ENCODE measurements around the gene ARHGAP40.

The ARHGAP40 gene

GRCh38 chr20:38601216-38602184 lies at the start of gene ARHGAP40:
Gene ARHGAP40 (plus strand): TSS chr20:38601809.
- DNase-seq: peak in 1 of 58 donors; percentile 5

- no peak for DNase-seq
These were observed 46.6 kb upstream of the ARHGAP40 start for GRCh38 chr20:38554986-38555385.

DNA sequence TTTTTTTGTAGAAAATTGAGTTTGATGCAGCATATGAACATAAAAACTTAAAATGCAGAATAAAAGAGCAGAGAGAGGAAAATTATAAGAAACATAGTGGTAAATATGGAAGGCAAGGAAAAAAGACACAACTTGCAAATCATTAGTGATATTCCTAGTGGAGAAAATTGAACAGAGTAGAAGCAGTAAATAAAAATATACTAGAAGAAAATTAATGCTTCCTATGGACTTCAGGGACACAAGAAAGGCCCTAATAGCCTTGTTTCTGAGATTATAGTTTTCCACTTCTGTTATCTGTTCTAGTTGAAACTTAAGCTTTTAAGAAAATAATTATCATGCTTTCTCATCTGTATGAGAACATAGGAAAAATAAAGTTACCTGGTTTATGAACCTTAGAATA lies 46.2 kb upstream of the ARHGAP40 start:
- no peak for DNase-seq

- no peak for DNase-seq
These were observed 44.4 kb upstream of the ARHGAP40 start for GRCh38 chr20:38557174-38557573.

DNA sequence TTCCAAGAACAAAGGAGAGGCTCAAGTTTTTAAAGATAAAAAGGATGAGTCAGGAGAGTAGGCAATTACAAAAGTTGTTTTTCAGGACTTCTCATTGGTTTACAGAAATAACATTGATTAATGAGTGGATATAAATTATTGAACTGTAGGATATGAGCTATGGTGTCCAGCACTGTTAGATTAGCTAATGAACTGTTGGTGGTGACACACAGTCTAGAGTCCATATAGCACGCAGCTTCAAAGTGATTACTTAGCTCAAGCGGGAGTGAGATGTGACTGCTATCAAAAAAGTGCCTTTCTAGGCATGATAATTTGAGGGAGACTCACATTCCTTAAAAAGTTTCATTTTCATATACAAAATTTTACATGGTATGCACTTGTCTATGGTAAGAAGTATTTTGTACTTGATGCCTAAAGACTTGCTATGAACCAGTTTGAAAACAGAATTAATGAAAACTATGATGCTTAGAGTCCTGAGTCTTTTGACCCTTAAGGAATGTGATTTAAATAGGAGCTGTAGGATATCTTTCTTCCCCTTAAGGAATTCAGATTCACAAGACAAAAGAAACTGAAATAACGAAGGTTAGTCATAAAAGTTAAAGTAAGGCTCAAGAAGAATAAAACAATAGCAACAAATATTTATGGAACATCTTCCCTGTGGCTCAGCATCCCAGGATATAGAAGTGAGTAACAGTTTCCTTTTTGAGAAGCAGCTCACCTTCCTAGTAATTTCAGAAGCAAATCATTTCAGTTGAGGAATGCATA lies 42.8 kb upstream of the ARHGAP40 start:
- no peak for DNase-seq

DNA sequence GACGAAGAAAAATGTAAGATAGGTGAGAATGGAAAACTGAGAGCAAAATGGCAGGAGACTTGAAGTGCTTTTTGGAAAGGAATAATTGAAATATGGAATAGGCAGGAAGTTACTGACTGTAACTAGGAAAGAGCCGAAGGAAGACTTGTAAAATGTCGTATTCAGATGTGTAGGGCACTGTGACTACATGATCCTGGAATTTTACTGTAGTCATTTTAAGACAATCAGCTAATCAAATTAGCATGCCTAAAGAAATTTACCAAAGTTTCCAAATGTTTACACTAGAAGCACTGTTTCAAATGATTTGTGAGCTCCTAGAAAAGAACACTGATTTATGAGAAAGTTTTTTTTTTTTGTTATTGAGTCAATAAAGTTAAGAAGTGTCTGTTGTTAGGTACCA lies 41.8 kb upstream of the ARHGAP40 start:
- DNase-seq: no peak

- no peak for DNase-seq
These were observed 37.7 kb upstream of the ARHGAP40 start for GRCh38 chr20:38563802-38564431.

- DNase-seq: no peak
These were observed 36.9 kb upstream of the ARHGAP40 start for GRCh38 chr20:38564680-38565079.

DNA sequence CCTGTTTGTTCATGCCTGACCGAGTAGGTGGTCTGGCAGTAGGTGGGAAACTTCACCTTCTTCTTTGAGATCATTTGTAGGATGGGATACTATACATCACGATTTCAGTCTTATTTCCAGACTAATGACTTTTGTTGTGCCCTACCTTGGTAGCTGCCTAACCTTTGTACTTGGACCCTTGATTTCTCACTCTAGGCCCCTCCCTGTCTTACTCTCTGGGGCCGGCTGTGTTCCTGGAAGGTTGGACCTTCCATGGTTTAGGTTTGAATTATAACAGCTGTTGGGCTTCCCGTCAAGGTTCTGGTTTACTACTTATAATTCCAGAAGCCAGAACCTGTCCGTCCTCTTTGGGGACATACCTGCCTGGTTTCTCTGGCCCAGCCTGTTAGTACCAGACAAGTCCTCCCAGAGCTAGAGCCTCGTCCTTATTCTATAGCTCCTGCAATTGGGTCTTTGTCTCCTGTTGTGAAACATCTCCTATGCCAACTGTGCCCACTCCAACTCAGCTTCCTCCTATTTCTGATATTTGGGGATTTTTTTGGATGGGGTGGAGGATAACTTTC lies 35.5 kb upstream of the ARHGAP40 start:
- DNase-seq: no peak

- no peak for DNase-seq
These were observed 31.7 kb upstream of the ARHGAP40 start for GRCh38 chr20:38569747-38570525.

- peak in 8 of 58 donors; percentile 2 to 22 (median 10) for DNase-seq
These were observed 28.2 kb upstream of the ARHGAP40 start for GRCh38 chr20:38573413-38573812.

- peak in 1 of 58 donors; percentile 5 for DNase-seq
These were observed 22.2 kb upstream of the ARHGAP40 start for GRCh38 chr20:38579219-38579910.

DNA sequence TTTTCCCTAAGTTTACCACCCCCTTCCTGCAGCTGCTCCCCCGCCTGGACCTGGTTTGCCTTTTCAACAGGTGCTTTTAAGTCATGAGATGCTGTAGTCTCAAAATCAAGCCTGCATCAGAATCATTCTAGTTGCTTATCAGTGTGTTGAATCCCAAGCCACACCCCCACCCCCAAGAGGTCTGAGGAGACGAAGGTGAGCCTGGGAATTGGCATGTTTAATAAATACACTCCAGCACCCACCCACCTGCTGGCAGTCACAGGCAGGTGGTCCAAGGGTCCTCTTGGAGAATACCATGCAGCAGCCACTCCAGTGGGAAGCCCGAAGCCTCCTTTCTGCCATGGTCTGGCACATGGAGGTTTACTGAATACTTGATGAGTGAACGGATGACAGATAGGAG lies 21.7 kb upstream of the ARHGAP40 start:
- no peak for DNase-seq

DNA sequence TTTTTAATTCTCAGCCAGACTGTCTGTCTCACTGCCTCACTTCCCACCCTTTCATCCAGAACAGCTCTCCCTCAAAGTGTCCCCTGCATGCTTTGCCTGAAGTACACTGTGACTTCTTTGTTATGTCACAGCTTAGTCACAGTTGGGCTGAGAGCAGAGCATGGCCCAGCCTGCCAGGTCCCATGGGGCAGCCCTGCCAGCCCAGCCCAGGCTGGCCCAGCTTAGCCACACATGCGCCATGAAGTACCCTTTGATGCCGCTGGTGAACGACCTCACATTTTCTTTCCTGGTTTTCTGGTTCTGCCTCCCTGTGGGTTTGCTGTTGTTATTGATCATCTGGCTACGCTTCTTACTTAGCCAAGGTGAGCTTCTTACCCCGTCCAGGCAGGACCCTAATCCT lies 20.6 kb upstream of the ARHGAP40 start, which contains the start of gene ADIG:
Gene ADIG (plus strand): TSS at position 185 of the 400 bp plus-strand sequence. CDS start 54 bp downstream, at position 239.
- DNase-seq: peak in 51 of 58 donors; percentile 7 to 84 (median 51)

DNA sequence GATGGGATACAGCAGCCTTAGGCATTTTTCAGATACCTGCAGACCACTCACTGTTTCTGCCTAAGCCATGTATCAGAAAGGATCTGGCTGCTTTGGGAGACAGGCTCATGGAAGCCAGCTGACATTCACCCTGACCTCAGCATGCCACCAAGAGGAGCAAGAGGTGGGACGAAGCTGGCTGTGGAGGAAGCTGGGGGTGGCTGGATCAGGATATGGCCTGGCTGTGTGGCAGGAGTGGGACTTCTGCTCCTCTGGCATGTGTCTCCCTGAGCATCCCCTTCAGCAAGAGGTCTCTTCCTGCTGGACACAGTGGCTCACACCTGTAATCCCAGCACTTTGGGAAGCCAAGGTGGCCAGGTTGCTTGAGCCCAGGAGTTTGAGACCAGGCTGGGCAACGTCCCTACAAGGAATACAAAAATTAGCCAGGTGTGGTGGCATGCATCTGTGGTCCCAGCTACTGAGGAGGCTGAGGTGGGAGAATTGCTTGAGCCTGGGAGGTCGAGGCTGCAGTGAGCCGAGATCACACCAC lies 19.7 kb upstream of the ARHGAP40 start:
- DNase-seq: no peak

- DNase-seq: no peak
These were observed 18.3 kb upstream of the ARHGAP40 start for GRCh38 chr20:38583306-38583705.

- no peak for DNase-seq
These were observed 17.4 kb upstream of the ARHGAP40 start for GRCh38 chr20:38584099-38584763.

DNA sequence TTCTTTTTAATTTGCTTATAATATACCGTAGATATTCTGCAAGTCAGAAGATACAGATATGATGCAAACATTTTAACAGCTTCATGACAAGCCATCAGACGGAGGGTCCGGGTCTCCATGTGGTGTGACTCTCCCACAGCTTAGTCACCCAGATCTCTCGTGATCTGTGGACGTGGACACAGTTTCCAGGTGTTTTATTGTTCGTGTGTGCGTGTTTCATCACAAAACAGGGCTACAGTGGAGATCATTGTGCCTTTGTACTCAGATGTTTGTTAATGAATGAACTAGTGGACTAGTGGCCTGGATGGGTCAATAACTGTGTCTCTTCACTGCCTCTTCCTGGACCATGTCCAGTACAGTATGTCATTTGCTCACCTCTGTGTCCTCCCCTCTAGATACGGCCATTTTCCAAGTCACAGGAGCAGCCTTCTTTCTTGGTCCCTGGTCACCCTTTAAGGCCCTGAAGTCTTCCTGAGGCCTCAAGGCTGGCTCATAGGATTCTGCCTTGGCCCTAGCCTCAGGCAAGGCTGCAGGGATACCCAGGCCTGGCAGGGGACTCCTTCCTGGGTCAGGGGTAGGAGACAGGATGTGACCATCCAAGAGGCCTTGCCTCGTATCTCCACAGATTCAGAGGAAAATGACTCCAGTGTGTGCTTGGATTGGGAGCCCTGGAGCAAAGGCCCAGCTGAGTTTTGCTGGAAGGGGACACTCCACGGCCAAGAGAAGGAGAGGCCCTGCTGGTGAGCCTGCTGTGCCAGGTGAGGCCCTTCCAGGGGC lies 16.0 kb upstream of the ARHGAP40 start:
- DNase-seq: no peak

All from anterior cingulate cortex (tissue), 58 donors.